T-helper 17 cell (primary cell): ENCODE results near the gene CUX1. TPM values are rescaled to one million over a fixed set of nuclear protein-coding genes. Genes with fewer than 3 reads are reported as not detected.

Experiments
- ATAC-seq: fragments of 150-1000 bp; cut with Tn5 transposase; 2 replicates; pipeline ENCODE4 v1.10.0; 2021; ENCODE audit warnings: mild to moderate bottlenecking, moderate library complexity
- DNase-seq, 3 donors: peaks; one replicate each; pipeline versions ENCODE4 v3.0.0 to v3.0.0-alpha.2; 2020 to 2021
- H3K9me3 ChIP-seq: one replicate; pipeline ENCODE4 v1.7.0; 2013; ENCODE audit warnings: low read length, mild to moderate bottlenecking; ENCODE audit not compliant: control insufficient read depth, poor library complexity, severe bottlenecking
- H3K27ac Mint-ChIP-seq: one replicate; pipeline ENCODE4 v1.8.0; 2022; ENCODE audit warnings: mild to moderate bottlenecking, moderate library complexity, mixed read lengths
- H3K27me3 Mint-ChIP-seq: one replicate; pipeline ENCODE4 v1.8.0; 2022; ENCODE audit warnings: mixed read lengths
- H3K36me3 Mint-ChIP-seq: one replicate; pipeline ENCODE4 v1.8.0; 2022; ENCODE audit warnings: low read depth, mixed read lengths
- H3K4me1 Mint-ChIP-seq: one replicate; pipeline ENCODE4 v1.8.0; 2022; ENCODE audit warnings: mild to moderate bottlenecking, mixed read lengths
- H3K4me3 Mint-ChIP-seq: one replicate; pipeline ENCODE4 v1.8.0; 2022; ENCODE audit warnings: mild to moderate bottlenecking, moderate library complexity, mixed read lengths
- total RNA-seq, 4 donors: library from RNA in 2 of 4; stranded (reverse) in 2 of 4; gene quantifications; one replicate each; pipeline ENCODE4 v1.2.3 and lab custom pipeline; 2022 to 2026

Gene CUX1
- total RNA-seq, 2 donors from 2014 or later = 35.6 to 52.8 TPM

GRCh38 chr7:102260856-102261255, 443.4 kb downstream of the CUX1 start:
- Mint-ChIP-seq H3K27me3 (no peaks in the 10 kb centered on the region), H3K27ac (no peak overlapping the region), H3K4me3 (no peak overlapping the region), H3K4me1 (peaks cover 4% of the 10 kb centered on the region), H3K36me3 (no peaks in the 10 kb centered on the region)
- ATAC-seq (no peak), DNase-seq (no peak)
- no peaks in the 10 kb centered on the region for H3K9me3 ChIP-seq

- no peaks in the 10 kb centered on the region for H3K36me3 Mint-ChIP-seq
These were observed 444.0 kb downstream of the CUX1 start for GRCh38 chr7:102261451-102261850.

GRCh38 chr7:102262546-102262945, 445.1 kb downstream of the CUX1 start:
- H3K27ac Mint-ChIP-seq = no peak overlapping the region
- no peaks in the 10 kb centered on the region for H3K36me3 Mint-ChIP-seq
- H3K4me3 Mint-ChIP-seq = no peak overlapping the region
- DNase-seq = no peak
- no peak for ATAC-seq
- H3K4me1 Mint-ChIP-seq = peaks cover 4% of the 10 kb centered on the region
- H3K9me3 ChIP-seq = no peaks in the 10 kb centered on the region
- H3K27me3 Mint-ChIP-seq = no peaks in the 10 kb centered on the region

More at GRCh38 chr7:102261451-102261850, 444.0 kb downstream of the CUX1 start:
- Mint-ChIP-seq H3K27ac (no peak overlapping the region), H3K4me3 (no peak overlapping the region), H3K4me1 (peaks cover 4% of the 10 kb centered on the region), H3K27me3 (no peaks in the 10 kb centered on the region)
- no peak for ATAC-seq
- DNase-seq = no peak
- H3K9me3 ChIP-seq = no peaks in the 10 kb centered on the region

GRCh38 chr7:102264367-102264891, 447.0 kb downstream of the CUX1 start:
- H3K9me3 ChIP-seq = no peaks in the 10 kb centered on the region
- Mint-ChIP-seq H3K27ac (no peak overlapping the region), H3K27me3 (no peaks in the 10 kb centered on the region), H3K36me3 (no peaks in the 10 kb centered on the region), H3K4me3 (no peak overlapping the region), H3K4me1 (peaks cover 8% of the 10 kb centered on the region)
- DNase-seq = no peak
- ATAC-seq = no peak

- H3K27ac Mint-ChIP-seq = no peak overlapping the region
- no peaks in the 10 kb centered on the region for H3K9me3 ChIP-seq
These were observed 449.1 kb downstream of the CUX1 start for GRCh38 chr7:102266541-102266940.

GRCh38 chr7:102268635-102269034, 451.2 kb downstream of the CUX1 start:
- ATAC-seq (no peak), DNase-seq (no peak)
- Mint-ChIP-seq H3K36me3 (no peaks in the 10 kb centered on the region), H3K27me3 (no peaks in the 10 kb centered on the region), H3K4me3 (no peak overlapping the region), H3K4me1 (peaks cover 9% of the 10 kb centered on the region), H3K27ac (peak overlapping the region; percentile 27)
- no peaks in the 10 kb centered on the region for H3K9me3 ChIP-seq

More at GRCh38 chr7:102266541-102266940, 449.1 kb downstream of the CUX1 start:
- Mint-ChIP-seq H3K36me3 (no peaks in the 10 kb centered on the region), H3K27me3 (no peaks in the 10 kb centered on the region), H3K4me1 (peaks cover 8% of the 10 kb centered on the region), H3K4me3 (no peak overlapping the region)
- no peak for DNase-seq
- no peak for ATAC-seq

GRCh38 chr7:102270178-102270887, 452.9 kb downstream of the CUX1 start:
- DNase-seq = no peak
- no peak for ATAC-seq
- Mint-ChIP-seq H3K27ac (no peak overlapping the region), H3K4me1 (peaks cover 6% of the 10 kb centered on the region), H3K27me3 (no peaks in the 10 kb centered on the region), H3K36me3 (no peaks in the 10 kb centered on the region), H3K4me3 (no peak overlapping the region)
- no peaks in the 10 kb centered on the region for H3K9me3 ChIP-seq

GRCh38 chr7:102271158-102271798, 453.9 kb downstream of the CUX1 start:
- Mint-ChIP-seq H3K27ac (no peak overlapping the region), H3K4me1 (peaks cover 6% of the 10 kb centered on the region), H3K36me3 (no peaks in the 10 kb centered on the region), H3K4me3 (no peak overlapping the region), H3K27me3 (no peaks in the 10 kb centered on the region)
- DNase-seq (no peak), ATAC-seq (no peak)
- H3K9me3 ChIP-seq = no peaks in the 10 kb centered on the region

GRCh38 chr7:102272075-102272916, 454.9 kb downstream of the CUX1 start:
- DNase-seq (peak; percentile 55 to 80 (median 67)), ATAC-seq (peak; percentile 81)
- Mint-ChIP-seq H3K4me1 (peaks cover 6% of the 10 kb centered on the region), H3K27me3 (no peaks in the 10 kb centered on the region), H3K27ac (no peak overlapping the region), H3K4me3 (no peak overlapping the region), H3K36me3 (no peaks in the 10 kb centered on the region)
- no peaks in the 10 kb centered on the region for H3K9me3 ChIP-seq

GRCh38 chr7:102272917-102273748, 455.7 kb downstream of the CUX1 start:
- no peaks in the 10 kb centered on the region for H3K36me3 Mint-ChIP-seq
- H3K9me3 ChIP-seq = no peaks in the 10 kb centered on the region
- ATAC-seq (no peak), DNase-seq (no peak)
- H3K4me3 Mint-ChIP-seq = no peak overlapping the region
- no peaks in the 10 kb centered on the region for H3K27me3 Mint-ChIP-seq
- H3K27ac Mint-ChIP-seq = no peak overlapping the region
- peaks cover 6% of the 10 kb centered on the region for H3K4me1 Mint-ChIP-seq

- DNase-seq (no peak), ATAC-seq (no peak)
- no peak overlapping the region for H3K4me3 Mint-ChIP-seq
- H3K27ac Mint-ChIP-seq = no peak overlapping the region
- H3K27me3 Mint-ChIP-seq = no peaks in the 10 kb centered on the region
- H3K4me1 Mint-ChIP-seq = peaks cover 2% of the 10 kb centered on the region
- no peaks in the 10 kb centered on the region for H3K9me3 ChIP-seq
- H3K36me3 Mint-ChIP-seq = no peaks in the 10 kb centered on the region
These were observed 456.6 kb downstream of the CUX1 start for GRCh38 chr7:102273749-102274712.
